Liver (tissue), 9 donors: Measurements from ENCODE around the gene AAK1. TPM values are rescaled to one million over a fixed set of nuclear protein-coding genes. Genes with fewer than 3 reads are reported as not detected.

ENCODE experiments used
- DNase-seq: peaks from one replicate; pipeline ENCODE4 v3.0.0-alpha.2; 2017; ENCODE audit warnings: low spot score
- H3K27ac ChIP-seq, 2 donors: one replicate each; pipeline ENCODE4 v1.7.0; 2013; ENCODE audit warnings: inconsistent platforms in 2 of 2, low read length in 2 of 2, control low read depth in 1 of 2, low read depth in 1 of 2, mild to moderate bottlenecking in 1 of 2
- H3K27me3 ChIP-seq, 4 donors: one replicate each; pipeline versions ENCODE4 v1.6.1 to v1.7.0; 2013; ENCODE audit warnings: low read length in 3 of 4, inconsistent platforms in 1 of 4, mild to moderate bottlenecking in 1 of 4, moderate library complexity in 1 of 4; ENCODE audit not compliant: control insufficient read depth in 4 of 4, insufficient read depth in 4 of 4
- H3K36me3 ChIP-seq, 4 donors: one replicate each; pipeline versions ENCODE4 v1.6.1 to v1.7.0; 2013; ENCODE audit warnings: low read length in 3 of 4, mild to moderate bottlenecking in 3 of 4, low read depth in 1 of 4, moderate library complexity in 1 of 4; ENCODE audit not compliant: control insufficient read depth in 4 of 4, insufficient read depth in 3 of 4
- H3K4me1 ChIP-seq, 4 donors: one replicate each; pipeline versions ENCODE4 v1.6.1 to v1.7.0; 2013; ENCODE audit warnings: low read length in 3 of 4, mild to moderate bottlenecking in 3 of 4, moderate library complexity in 1 of 4; ENCODE audit not compliant: control insufficient read depth in 4 of 4, insufficient read depth in 4 of 4
- H3K4me3 ChIP-seq, 3 donors: one replicate each; pipeline versions ENCODE4 v1.6.1 to v1.7.0; 2013; ENCODE audit warnings: low read length in 3 of 3, control low read depth in 1 of 3, low read depth in 1 of 3, mild to moderate bottlenecking in 1 of 3
- H3K9ac ChIP-seq, 2 donors: one replicate each; pipeline ENCODE4 v1.7.0; 2013; ENCODE audit warnings: low read length in 2 of 2, mild to moderate bottlenecking in 2 of 2, moderate library complexity in 2 of 2, control low read depth in 1 of 2, low read depth in 1 of 2
- H3K9me3 ChIP-seq, 4 donors: one replicate each; pipeline versions ENCODE4 v1.6.1 to v1.7.0; 2013; ENCODE audit warnings: low read length in 3 of 4; ENCODE audit not compliant: control insufficient read depth in 4 of 4
- ATF3 ChIP-seq: IDR thresholded peaks from 2 replicates; pipeline ENCODE4 v1.6.1; 2016; ENCODE audit warnings: antibody characterized with exemption
- EGR1 ChIP-seq, 2 donors: IDR thresholded peaks; 2 replicates each; pipeline ENCODE4 v1.6.1; 2016 to 2018; ENCODE audit warnings: antibody characterized with exemption in 2 of 2, low read depth in 2 of 2
- FOXA1 ChIP-seq: IDR thresholded peaks from 2 replicates; pipeline ENCODE4 v1.6.1; 2016; ENCODE audit warnings: antibody characterized with exemption
- FOXA2 ChIP-seq: IDR thresholded peaks from 2 replicates; pipeline ENCODE4 v1.6.1; 2016; ENCODE audit warnings: antibody characterized with exemption
- GABPA ChIP-seq, 2 donors: IDR thresholded peaks in 1 of 2; conservative IDR thresholded peaks in 1 of 2; 2 replicates each; pipeline ENCODE4 v1.6.1; 2016; ENCODE audit warnings: antibody characterized with exemption in 2 of 2, mild to moderate bottlenecking in 1 of 2, moderate library complexity in 1 of 2
- HNF4G ChIP-seq: IDR thresholded peaks from 2 replicates; pipeline ENCODE4 v1.6.1; 2016; ENCODE audit warnings: antibody characterized with exemption
- JUND ChIP-seq, 2 donors: IDR thresholded peaks; 2 replicates each; pipeline ENCODE4 v1.6.1; 2016; ENCODE audit warnings: antibody characterized with exemption in 2 of 2
- RAD21 ChIP-seq, 2 donors: IDR thresholded peaks; 2 replicates each; pipeline ENCODE4 v1.6.1; 2016; ENCODE audit warnings: antibody characterized with exemption in 2 of 2, mild to moderate bottlenecking in 2 of 2
- RXRA ChIP-seq, 2 donors: IDR thresholded peaks; 2 replicates each; pipeline ENCODE4 v1.6.1; 2017 to 2018; ENCODE audit warnings: antibody characterized with exemption in 2 of 2, mild to moderate bottlenecking in 1 of 2
- SP1 ChIP-seq: IDR thresholded peaks from 2 replicates; pipeline ENCODE4 v1.6.1; 2018; ENCODE audit warnings: antibody characterized with exemption, mild to moderate bottlenecking
- TAF1 ChIP-seq: conservative IDR thresholded peaks from 2 replicates; pipeline ENCODE4 v1.6.1; 2016; ENCODE audit warnings: antibody characterized with exemption, mild to moderate bottlenecking
- YY1 ChIP-seq: IDR thresholded peaks from 2 replicates; pipeline ENCODE4 v1.6.1; 2016; ENCODE audit warnings: antibody characterized with exemption, mild to moderate bottlenecking
- ZBTB33 ChIP-seq: IDR thresholded peaks from 2 replicates; pipeline ENCODE4 v1.6.1; 2016; ENCODE audit warnings: antibody characterized with exemption
- WGBS: extraction: QIAGEN DNeasy Blood & Tissue Kit; methylation state at CpG from one replicate; pipeline ENCODE4 v1.1.7; 2013; 5-methylcytosine and 5-hydroxymethylcytosine counted together
- polyA plus RNA-seq, 2 donors: library from polyadenylated mRNA; stranded (reverse) in 1 of 2; unstranded in 1 of 2; fragments of 200-250 nt in 1 of 2; fragments of >200 nt in 1 of 2; fragmentation: Nextera tagmentation in 1 of 2; extraction: Ambion mirVana in 1 of 2; gene quantifications; one replicate each; pipeline versions ENCODE4 v1.2.1 to v1.2.3, GENCODE V29; 2013 to 2015
- total RNA-seq, 2 donors: library from RNA; depleted of rRNA; stranded (reverse); fragments of >200 nt; gene quantifications; one replicate each; pipeline ENCODE4 v1.2.3, GENCODE V29; 2014
- donor health status: healthy.
- donor health status: healthy.
- donor health status: healthy.
- donor health status: healthy.
- donor health status: healthy.

Gene AAK1
- total and polyA plus RNA-seq, 4 donors, result 3.9 to 14.3 (median 11.3) TPM

- Histone ChIP-seq H3K9ac (no peak overlapping the region), H3K27me3 (no peaks in the 10 kb centered on the region), H3K9me3 (no peaks in the 10 kb centered on the region), H3K36me3 (no peaks in the 10 kb centered on the region), H3K27ac (no peak overlapping the region), H3K4me3 (no peak overlapping the region), H3K4me1 (peaks cover 0 to 7% (median 5%) of the 10 kb centered on the region in 4 donors)
- 95% methylated on average over 1 of the region's 1 CpG for WGBS
- DNase-seq, result no peak
- TF ChIP-seq JUND (IDR thresholded peaks at IDR 0.05) (no peak), HNF4G (no peak), ZBTB33 (no peak), YY1 (no peak)
Observed at GRCh38 chr2:69617744-69618143, 25.8 kb downstream of the AAK1 start.

- Histone ChIP-seq H3K27ac (no peak overlapping the region), H3K4me1 (peaks cover 0 to 7% (median 5%) of the 10 kb centered on the region in 4 donors), H3K9me3 (no peaks in the 10 kb centered on the region), H3K36me3 (no peaks in the 10 kb centered on the region), H3K27me3 (no peaks in the 10 kb centered on the region), H3K4me3 (no peak overlapping the region), H3K9ac (no peak overlapping the region)
- TF ChIP-seq JUND (IDR thresholded peaks at IDR 0.05) (peak; percentile 58 to 73), HNF4G (no peak), FOXA1 (no peak)
- DNase-seq, result no peak
- 69% methylated on average over 1 of the region's 1 CpG for WGBS
Observed at GRCh38 chr2:69616755-69617154, 26.8 kb downstream of the AAK1 start.

- no peak overlapping the region for H3K27ac ChIP-seq
- no peak for TF ChIP-seq ZBTB33
- TF ChIP-seq EGR1 (IDR thresholded peaks at IDR 0.05; ENCODE audit: low read depth in 2 of 2), result no peak
- no peak for TF ChIP-seq JUND (IDR thresholded peaks at IDR 0.05)
- TF ChIP-seq FOXA2, result no peak
- no peaks in the 10 kb centered on the region for H3K9me3 ChIP-seq
- H3K9ac ChIP-seq, result no peak overlapping the region
- H3K4me3 ChIP-seq, result no peak overlapping the region
- no peaks in the 10 kb centered on the region for H3K36me3 ChIP-seq
- H3K27me3 ChIP-seq, result no peaks in the 10 kb centered on the region
- WGBS, result 42% methylated on average over 4 of the region's 4 CpGs
- peaks cover 0 to 7% (median 5%) of the 10 kb centered on the region in 4 donors for H3K4me1 ChIP-seq
- DNase-seq, result no peak
Observed at GRCh38 chr2:69615969-69616368, 27.6 kb downstream of the AAK1 start.

- no peak overlapping the region for H3K27ac ChIP-seq
- H3K9ac ChIP-seq, result no peak overlapping the region
- H3K36me3 ChIP-seq, result no peaks in the 10 kb centered on the region
- no peak overlapping the region for H3K4me3 ChIP-seq
- no peaks in the 10 kb centered on the region for H3K27me3 ChIP-seq
- H3K9me3 ChIP-seq, result no peaks in the 10 kb centered on the region
- TF ChIP-seq SP1 (no peak), RAD21 (IDR thresholded peaks at IDR 0.05) (no peak), YY1 (no peak), RXRA (IDR thresholded peaks at IDR 0.05) (no peak), ATF3 (no peak), HNF4G (no peak), GABPA (IDR thresholded peaks at IDR 0.05 in 1 of 2, conservative IDR thresholded peaks at IDR 0.05 in 1 of 2) (no peak), TAF1 (no peak), FOXA1 (no peak), ZBTB33 (no peak), JUND (IDR thresholded peaks at IDR 0.05) (no peak), FOXA2 (no peak)
- no peak for DNase-seq
- WGBS, result 91% methylated on average over 7 of the region's 7 CpGs
- H3K4me1 ChIP-seq, result peaks cover 0 to 7% (median 4%) of the 10 kb centered on the region in 4 donors
Observed at GRCh38 chr2:69615078-69615625, 28.4 kb downstream of the AAK1 start.
